Mesendoderm (in vitro differentiated cells): ENCODE data around the gene FAM156A.
A peak's percentile ranks its signal among the peaks of the same experiment; 100 is the strongest.
"Not testable (repeated sequence)": the region's sequence is repeated elsewhere in the genome, so short reads cannot be mapped to it uniquely, and the experiment has no call there.

Experiments used
- DNase-seq: peaks from one replicate; pipeline ENCODE4 v3.0.0; 2013
- H2AK5ac ChIP-seq: 2 replicates; pipeline ENCODE4 v1.6.1; 2013; ENCODE audit warnings: low read length, inconsistent platforms
- H2BK120ac ChIP-seq: 2 replicates; pipeline ENCODE4 v1.6.1; 2013; ENCODE audit warnings: low read depth, mild to moderate bottlenecking, low read length, moderate library complexity, mixed read lengths
- H2BK15ac ChIP-seq: replicated peaks from 2 replicates; pipeline ENCODE4 v1.6.1; 2013; ENCODE audit warnings: low read depth, mild to moderate bottlenecking, moderate library complexity
- H2BK5ac ChIP-seq: 2 replicates; pipeline ENCODE4 v1.6.1; 2013; ENCODE audit warnings: low read length, inconsistent platforms
- H3K18ac ChIP-seq: 2 replicates; pipeline ENCODE4 v1.6.1; 2013; ENCODE audit warnings: mild to moderate bottlenecking, low read length, mixed read lengths
- H3K23ac ChIP-seq: one replicate; pipeline ENCODE4 v1.6.1; 2013; ENCODE audit warnings: low read length
- H3K27ac ChIP-seq: 2 replicates; pipeline ENCODE4 v1.5.1; 2013; ENCODE audit warnings: low read depth, mild to moderate bottlenecking, inconsistent platforms, low read length, moderate library complexity
- H3K27me3 ChIP-seq: 2 replicates; pipeline ENCODE4 v1.6.1; 2013; ENCODE audit warnings: low read length, control low read depth, mild to moderate bottlenecking, inconsistent platforms; ENCODE audit not compliant: insufficient read depth, poor library complexity
- H3K36me3 ChIP-seq: 2 replicates; pipeline ENCODE4 v1.6.1; 2013; ENCODE audit warnings: low read length, inconsistent platforms; ENCODE audit not compliant: control insufficient read depth, insufficient read depth
- H3K4ac ChIP-seq: one replicate; pipeline ENCODE4 v1.6.1; 2013; ENCODE audit warnings: low read depth, mild to moderate bottlenecking, low read length, moderate library complexity
- H3K4me1 ChIP-seq: 2 replicates; pipeline ENCODE4 v1.6.1; 2013; ENCODE audit warnings: low read depth, low read length, inconsistent platforms; ENCODE audit not compliant: control insufficient read depth
- H3K4me2 ChIP-seq: 2 replicates; pipeline ENCODE4 v1.6.1; 2013; ENCODE audit warnings: low read length
- H3K4me3 ChIP-seq: 2 replicates; pipeline ENCODE4 v1.5.1; 2013; ENCODE audit warnings: mild to moderate bottlenecking, low read length
- H3K56ac ChIP-seq: one replicate; pipeline ENCODE4 v1.6.1; 2013; ENCODE audit warnings: low read length
- H3K79me1 ChIP-seq: 2 replicates; pipeline ENCODE4 v1.6.1; 2013; ENCODE audit warnings: low read length, inconsistent platforms
- H3K79me2 ChIP-seq: 2 replicates; pipeline ENCODE4 v1.6.1; 2013; ENCODE audit warnings: mild to moderate bottlenecking, low read length; ENCODE audit not compliant: control insufficient read depth, insufficient read depth
- H3K9ac ChIP-seq: 2 replicates; pipeline ENCODE4 v1.6.1; 2013; ENCODE audit warnings: low read length, inconsistent platforms
- H4K5ac ChIP-seq: one replicate; pipeline ENCODE4 v1.6.1; 2013; ENCODE audit warnings: low read length
- H4K8ac ChIP-seq: one replicate; pipeline ENCODE4 v1.6.1; 2013; ENCODE audit warnings: low read depth, mild to moderate bottlenecking, control low read depth, low read length, moderate library complexity
- WGBS: extraction: QIAGEN DNeasy Blood & Tissue Kit; methylation state at CpG from one replicate; pipeline ENCODE4 v1.1.7; 2013; ENCODE audit warnings: low lambda C conversion rate, missing lambda C conversion rate; ENCODE audit not compliant: insufficient coverage; ENCODE audit errors: extremely low coverage; 5-methylcytosine and 5-hydroxymethylcytosine counted together

Gene FAM156A

GRCh38 chrX:52941728-52942127, 16.6 kb downstream of the FAM156A start:
- not testable (repeated sequence) for H3K79me2 ChIP-seq, H2BK5ac ChIP-seq, H3K23ac ChIP-seq, H3K27me3 ChIP-seq, H3K18ac ChIP-seq, H2BK120ac ChIP-seq, H3K9ac ChIP-seq, H4K8ac ChIP-seq, H3K27ac ChIP-seq, H3K56ac ChIP-seq, H3K4me3 ChIP-seq, H4K5ac ChIP-seq, DNase-seq, H3K79me1 ChIP-seq, H3K36me3 ChIP-seq, H2BK15ac ChIP-seq, H3K4me1 ChIP-seq, H2AK5ac ChIP-seq, H3K4ac ChIP-seq, H3K4me2 ChIP-seq
- WGBS = no CpG with 5 or more reads among the region's 10 CpGs

- H3K27me3 ChIP-seq, H3K4me1 ChIP-seq, H4K5ac ChIP-seq, H2BK120ac ChIP-seq, H2BK15ac ChIP-seq, H4K8ac ChIP-seq, H3K56ac ChIP-seq, H3K27ac ChIP-seq, DNase-seq, H3K79me1 ChIP-seq, H2BK5ac ChIP-seq, H3K79me2 ChIP-seq, H3K4me2 ChIP-seq, H3K36me3 ChIP-seq, H3K23ac ChIP-seq, H3K9ac ChIP-seq, H3K18ac ChIP-seq, H3K4ac ChIP-seq, H2AK5ac ChIP-seq, H3K4me3 ChIP-seq: not testable (repeated sequence)
- no CpG with 5 or more reads among the region's 4 CpGs for WGBS
Observed at GRCh38 chrX:52940704-52941103, 17.6 kb downstream of the FAM156A start.

GRCh38 chrX:52935470-52935784, 22.9 kb downstream of the FAM156A start:
- not testable (repeated sequence) for H3K36me3 ChIP-seq, DNase-seq, H2BK120ac ChIP-seq, H3K79me1 ChIP-seq, H3K27me3 ChIP-seq, H2BK15ac ChIP-seq, H3K4ac ChIP-seq, H4K8ac ChIP-seq, H3K4me1 ChIP-seq, H3K23ac ChIP-seq, H4K5ac ChIP-seq, H2BK5ac ChIP-seq, H3K79me2 ChIP-seq, H2AK5ac ChIP-seq
- Histone ChIP-seq H3K18ac (peak overlapping the region; percentile 6), H3K4me3 (peak overlapping the region; percentile 60), H3K4me2 (peak overlapping the region; percentile 57), H3K56ac (peak overlapping the region; percentile 95), H3K27ac (peak overlapping the region; percentile 73), H3K9ac (peak overlapping the region; percentile 93)
- no CpG with 5 or more reads among the region's 10 CpGs for WGBS

- H3K4me2 ChIP-seq = peak overlapping the region; percentile 57
- peak overlapping the region; percentile 95 for H3K56ac ChIP-seq
- WGBS = no CpG with 5 or more reads among the region's 61 CpGs
- H2BK120ac ChIP-seq = no peak overlapping the region
- H3K4me3 ChIP-seq = peak overlapping the region; percentile 72
- peak; percentile 95 for DNase-seq
- no peaks in the 10 kb centered on the region for H3K79me2 ChIP-seq
- H3K36me3 ChIP-seq = no peaks in the 10 kb centered on the region
- no peaks in the 10 kb centered on the region for H3K4me1 ChIP-seq
- H3K79me1 ChIP-seq = no peaks in the 10 kb centered on the region
- H2BK5ac ChIP-seq = no peak overlapping the region
- H4K5ac ChIP-seq = no peak overlapping the region
- no peak overlapping the region for H4K8ac ChIP-seq
- H3K18ac ChIP-seq = peak overlapping the region; percentile 6
- no peak overlapping the region for H2BK15ac ChIP-seq
- no peak overlapping the region for H3K23ac ChIP-seq
- H3K4ac ChIP-seq = no peak overlapping the region
- no peak overlapping the region for H2AK5ac ChIP-seq
- H3K27ac ChIP-seq = peak overlapping the region; percentile 98
- peak overlapping the region; percentile 93 for H3K9ac ChIP-seq
- H3K27me3 ChIP-seq = no peaks in the 10 kb centered on the region
Observed at GRCh38 chrX:52934704-52935469, 23.4 kb downstream of the FAM156A start.

GRCh38 chrX:52933976-52934703, 24.2 kb downstream of the FAM156A start:
- Histone ChIP-seq H3K36me3 (no peaks in the 10 kb centered on the region), H2BK5ac (peak overlapping the region; percentile 76), H3K79me2 (no peaks in the 10 kb centered on the region), H2AK5ac (no peak overlapping the region), H3K79me1 (no peaks in the 10 kb centered on the region), H3K4ac (peak overlapping the region; percentile 36), H3K23ac (peak overlapping the region; percentile 9), H3K4me1 (no peaks in the 10 kb centered on the region), H3K4me3 (peak overlapping the region; percentile 30), H4K5ac (no peak overlapping the region), H3K56ac (peak overlapping the region; percentile 89), H2BK120ac (peak overlapping the region; percentile 28), H3K27me3 (no peaks in the 10 kb centered on the region), H3K9ac (peak overlapping the region; percentile 75), H3K27ac (peak overlapping the region; percentile 73), H2BK15ac (no peak overlapping the region), H3K4me2 (peak overlapping the region; percentile 80), H3K18ac (no peak overlapping the region), H4K8ac (no peak overlapping the region)
- WGBS = no CpG with 5 or more reads among the region's 27 CpGs
- no peak for DNase-seq
